Activated T-helper 1 cell treated with anti-CD3 and anti-CD28 coated beads, Interleukin-12 subunit alpha, Interleukin-12 subunit beta, Interleukin-2, Interleukin-4 antibody, amounts not matched to agents 30 ng/mL and 10 ng/mL and 1 ng/mL, durations not matched to agents 14 hours and 24 hours and 36 hours (primary cell): ENCODE data around the gene DNAH2. TPM values are rescaled to one million over a fixed set of nuclear protein-coding genes. Genes with fewer than 3 reads are reported as not detected.

ENCODE experiments used
- DNase-seq: peaks from one replicate; pipeline ENCODE4 v3.0.0; 2021; ENCODE audit warnings: low spot score
- H3K27ac Mint-ChIP-seq: one replicate; pipeline ENCODE4 v1.8.0; 2021; ENCODE audit warnings: mild to moderate bottlenecking, mixed read lengths
- H3K27me3 Mint-ChIP-seq: one replicate; pipeline ENCODE4 v1.8.0; 2022; ENCODE audit warnings: mild to moderate bottlenecking, moderate library complexity, mixed read lengths; ENCODE audit not compliant: insufficient read depth
- H3K36me3 Mint-ChIP-seq: one replicate; pipeline ENCODE4 v1.8.0; 2021; ENCODE audit warnings: low read depth, mixed read lengths
- H3K4me1 Mint-ChIP-seq: one replicate; pipeline ENCODE4 v1.8.0; 2021; ENCODE audit warnings: low read depth, mixed read lengths
- H3K4me3 Mint-ChIP-seq: one replicate; pipeline ENCODE4 v1.8.0; 2021; ENCODE audit warnings: mild to moderate bottlenecking, moderate library complexity, mixed read lengths
- H3K9me3 Mint-ChIP-seq: one replicate; pipeline ENCODE4 v1.8.0; 2021; ENCODE audit warnings: mixed read lengths
- intact Hi-C: fragments of 100-400 bp; cut with micrococcal nuclease; formaldehyde crosslinking; loops from one replicate; pipeline ENCODE4 v1.15.1; 2024
- total RNA-seq: library from RNA; stranded (reverse); gene quantifications from 2 replicates; pipeline ENCODE4 v1.2.3, GENCODE V29; 2022

Gene DNAH2
- total RNA-seq, 1 donor from 2014 or later: not detected

- Mint-ChIP-seq H3K9me3 (no peaks in the 10 kb centered on the region), H3K4me1 (no peaks in the 10 kb centered on the region), H3K27me3 (peaks cover 18% of the 10 kb centered on the region), H3K36me3 (no peaks in the 10 kb centered on the region), H3K27ac (no peak overlapping the region), H3K4me3 (no peak overlapping the region)
- intact Hi-C loops: no loop called here
- DNase-seq: no peak
These were observed 28.4 kb downstream of the DNAH2 start for GRCh38 chr17:7745748-7746470.

DNA sequence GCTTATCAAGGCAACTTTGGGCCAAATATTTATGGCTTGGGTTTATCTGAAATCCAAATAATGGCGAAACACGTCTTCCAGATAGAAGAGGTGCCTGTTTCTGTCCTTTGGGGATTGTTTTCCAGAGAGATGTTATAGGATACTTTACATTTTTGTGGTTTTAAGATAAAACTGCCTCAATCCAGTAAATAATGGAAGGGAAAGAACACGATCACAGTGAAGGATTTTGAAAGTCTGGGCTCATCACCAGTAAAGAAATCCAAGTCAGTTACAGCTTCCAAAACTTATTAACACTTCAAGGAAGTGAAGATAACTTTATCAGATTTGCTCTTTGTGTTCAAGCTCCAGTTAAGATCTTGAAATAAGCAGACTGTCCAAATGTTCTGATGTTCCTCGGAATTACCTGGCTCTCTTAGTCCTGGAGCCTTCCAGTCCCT, 30.1 kb downstream of the DNAH2 start:
- DNase-seq: no peak
- Mint-ChIP-seq H3K36me3 (no peaks in the 10 kb centered on the region), H3K27ac (no peak overlapping the region), H3K9me3 (no peaks in the 10 kb centered on the region), H3K27me3 (peaks cover 15% of the 10 kb centered on the region), H3K4me1 (no peaks in the 10 kb centered on the region), H3K4me3 (no peak overlapping the region)
- intact Hi-C loops: no loop called here

DNA sequence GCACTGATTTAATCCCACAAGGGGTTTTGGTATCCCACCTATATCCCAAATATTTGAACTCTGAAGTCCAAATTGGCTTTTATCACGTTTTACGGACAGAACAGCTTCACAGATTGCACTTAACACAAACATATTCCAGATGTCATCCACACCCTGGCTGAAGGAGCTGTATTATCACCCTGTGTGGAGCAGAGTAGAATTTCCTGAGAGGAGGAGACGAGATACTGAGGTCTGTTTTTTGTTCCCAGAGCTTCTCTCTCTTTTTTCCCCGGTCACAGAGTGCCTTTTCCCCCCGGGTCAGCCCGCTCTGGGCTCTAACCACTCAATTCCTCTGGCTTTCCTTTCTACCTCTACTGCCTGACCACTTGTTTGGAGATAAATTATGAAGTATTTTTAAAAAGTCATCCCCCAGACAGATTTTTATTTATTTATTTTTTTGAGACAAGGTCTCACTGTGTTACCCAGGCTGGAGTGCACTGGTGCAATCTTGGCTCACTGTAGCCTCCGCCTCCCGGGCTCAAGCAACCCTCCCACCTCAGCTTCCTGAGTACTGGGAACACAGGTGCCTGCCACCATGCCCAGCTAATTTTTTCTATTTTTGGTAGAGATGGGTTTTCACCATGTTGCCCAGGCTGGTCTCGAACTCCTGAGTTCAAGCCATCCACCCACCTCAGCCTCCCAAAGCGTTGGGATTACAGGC, 30.7 kb downstream of the DNAH2 start:
- H3K27ac Mint-ChIP-seq: no peak overlapping the region

GRCh38 chr17:7750321-7750821, 32.8 kb downstream of the DNAH2 start:
- Mint-ChIP-seq H3K27ac (no peak overlapping the region), H3K36me3 (no peaks in the 10 kb centered on the region), H3K4me3 (no peak overlapping the region), H3K4me1 (no peaks in the 10 kb centered on the region), H3K27me3 (peaks cover 17% of the 10 kb centered on the region), H3K9me3 (no peaks in the 10 kb centered on the region)
- intact Hi-C loops: no loop called here
- no peak for DNase-seq

More for the DNA sequence above, 30.7 kb downstream of the DNAH2 start:
- Mint-ChIP-seq H3K4me1 (no peaks in the 10 kb centered on the region), H3K27me3 (peaks cover 17% of the 10 kb centered on the region), H3K36me3 (no peaks in the 10 kb centered on the region), H3K9me3 (no peaks in the 10 kb centered on the region), H3K4me3 (no peak overlapping the region)
- intact Hi-C loops: no loop called here
- no peak for DNase-seq

- DNase-seq: no peak
- H3K9me3 Mint-ChIP-seq: no peaks in the 10 kb centered on the region
- no peaks in the 10 kb centered on the region for H3K4me1 Mint-ChIP-seq
- no peak overlapping the region for H3K4me3 Mint-ChIP-seq
- intact Hi-C loops: no loop called here
- peaks cover 5% of the 10 kb centered on the region for H3K27me3 Mint-ChIP-seq
- H3K27ac Mint-ChIP-seq: no peak overlapping the region
- no peaks in the 10 kb centered on the region for H3K36me3 Mint-ChIP-seq
These were observed 37.1 kb downstream of the DNAH2 start for GRCh38 chr17:7754656-7755055.

- intact Hi-C loops: no loop called here
- Mint-ChIP-seq H3K9me3 (no peaks in the 10 kb centered on the region), H3K27ac (no peak overlapping the region), H3K4me1 (no peaks in the 10 kb centered on the region), H3K27me3 (peaks cover 5% of the 10 kb centered on the region), H3K36me3 (no peaks in the 10 kb centered on the region), H3K4me3 (no peak overlapping the region)
- no peak for DNase-seq
These were observed 37.7 kb downstream of the DNAH2 start for GRCh38 chr17:7755095-7755890.

DNA sequence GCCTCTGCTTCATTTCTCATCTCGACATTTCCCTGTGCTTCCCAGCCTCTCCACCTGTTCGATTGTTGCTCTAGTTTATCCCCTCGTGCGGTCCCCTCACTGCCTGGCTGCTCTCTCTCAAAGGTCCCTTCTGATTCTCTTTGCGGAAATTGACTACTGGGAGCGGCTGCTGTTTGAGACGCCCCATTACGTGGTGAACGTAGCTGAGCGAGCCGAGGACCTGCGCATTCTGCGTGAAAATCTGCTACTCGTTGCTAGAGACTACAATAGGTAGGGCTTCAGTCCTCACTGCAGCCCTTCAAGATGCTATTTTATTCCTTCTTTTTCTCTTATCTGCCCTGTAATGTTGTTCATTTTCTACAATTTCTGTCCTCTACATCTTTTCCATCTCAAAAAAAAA, 39.4 kb downstream of the DNAH2 start:
- Mint-ChIP-seq H3K9me3 (no peaks in the 10 kb centered on the region), H3K36me3 (no peaks in the 10 kb centered on the region), H3K4me1 (no peaks in the 10 kb centered on the region), H3K27ac (no peak overlapping the region), H3K4me3 (no peak overlapping the region), H3K27me3 (peaks cover 5% of the 10 kb centered on the region)
- intact Hi-C loops: no loop called here
- DNase-seq: no peak

- no peaks in the 10 kb centered on the region for H3K36me3 Mint-ChIP-seq
- H3K9me3 Mint-ChIP-seq: no peaks in the 10 kb centered on the region
- no peak overlapping the region for H3K4me3 Mint-ChIP-seq
- peaks cover 3% of the 10 kb centered on the region for H3K27me3 Mint-ChIP-seq
- no peaks in the 10 kb centered on the region for H3K4me1 Mint-ChIP-seq
- no peak for DNase-seq
- H3K27ac Mint-ChIP-seq: no peak overlapping the region
- intact Hi-C loops: no loop called here
These were observed 46.4 kb downstream of the DNAH2 start for GRCh38 chr17:7763919-7764318.

- Mint-ChIP-seq H3K27me3 (peaks cover 3% of the 10 kb centered on the region), H3K4me3 (no peak overlapping the region), H3K27ac (no peak overlapping the region), H3K36me3 (no peaks in the 10 kb centered on the region), H3K4me1 (no peaks in the 10 kb centered on the region), H3K9me3 (no peaks in the 10 kb centered on the region)
- no peak for DNase-seq
- intact Hi-C loops: no loop called here
These were observed 49.5 kb downstream of the DNAH2 start for GRCh38 chr17:7767004-7767403.

DNA sequence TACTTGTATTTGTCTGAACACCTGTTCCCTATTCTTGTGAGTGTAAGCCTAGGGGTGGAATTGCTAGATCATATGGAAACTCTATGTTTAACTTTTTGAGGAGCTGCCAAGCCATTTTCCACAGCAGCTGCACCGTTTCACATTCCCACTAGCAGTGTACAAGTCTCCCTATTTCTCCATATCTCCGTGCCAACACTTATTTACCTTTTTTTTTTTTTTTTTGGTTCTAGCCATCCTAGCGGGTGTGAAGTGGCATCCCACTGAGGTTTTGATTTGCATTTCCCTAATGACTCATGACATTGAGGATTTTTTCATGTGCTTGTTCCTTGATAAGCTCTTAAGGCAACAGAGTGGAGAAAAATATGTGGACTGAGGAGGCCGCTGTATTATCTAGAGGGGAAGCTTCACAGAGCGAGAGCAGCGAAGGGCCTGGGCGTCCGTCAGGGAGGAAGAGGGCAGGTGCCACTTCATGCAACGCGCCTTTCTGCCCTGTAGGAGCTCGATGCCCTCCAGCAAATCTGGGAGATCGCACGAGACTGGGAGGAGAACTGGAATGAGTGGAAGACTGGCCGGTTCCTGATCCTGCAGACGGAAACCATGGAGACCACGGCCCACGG, 50.0 kb downstream of the DNAH2 start:
- DNase-seq: no peak
- Mint-ChIP-seq H3K4me1 (no peaks in the 10 kb centered on the region), H3K27me3 (peaks cover 3% of the 10 kb centered on the region), H3K36me3 (no peaks in the 10 kb centered on the region), H3K4me3 (no peak overlapping the region), H3K9me3 (no peaks in the 10 kb centered on the region), H3K27ac (no peak overlapping the region)
- intact Hi-C loops: no loop called here

- intact Hi-C loops: no loop called here
- H3K36me3 Mint-ChIP-seq: no peaks in the 10 kb centered on the region
- DNase-seq: no peak
- no peak overlapping the region for H3K27ac Mint-ChIP-seq
- H3K27me3 Mint-ChIP-seq: peaks cover 3% of the 10 kb centered on the region
- no peak overlapping the region for H3K4me3 Mint-ChIP-seq
- H3K4me1 Mint-ChIP-seq: no peaks in the 10 kb centered on the region
- H3K9me3 Mint-ChIP-seq: no peaks in the 10 kb centered on the region
These were observed 52.3 kb downstream of the DNAH2 start for GRCh38 chr17:7769854-7770253.

- H3K4me3 Mint-ChIP-seq: no peak overlapping the region
- H3K36me3 Mint-ChIP-seq: no peaks in the 10 kb centered on the region
- DNase-seq: no peak
- no peaks in the 10 kb centered on the region for H3K27me3 Mint-ChIP-seq
- no peaks in the 10 kb centered on the region for H3K9me3 Mint-ChIP-seq
- H3K27ac Mint-ChIP-seq: no peak overlapping the region
- intact Hi-C loops: no loop called here
- no peaks in the 10 kb centered on the region for H3K4me1 Mint-ChIP-seq
These were observed 56.5 kb downstream of the DNAH2 start for GRCh38 chr17:7774055-7774521.
